ENCODE data around the gene GATAD2A.

The GATAD2A gene

GRCh38 chr19:19544954-19545591 is 139.6 kb downstream of the GATAD2A start:
- DNase-seq (ENCODE audit: low read depth in 2 of 2), result no peak

- DNase-seq (ENCODE audit: low read depth in 2 of 2), result no peak
Measured at GRCh38 chr19:19545707-19546106, 140.2 kb downstream of the GATAD2A start.

- no peak for DNase-seq (ENCODE audit: low read depth in 2 of 2)
Measured at GRCh38 chr19:19546751-19547162, 141.3 kb downstream of the GATAD2A start.

GRCh38 chr19:19547674-19548336 is 142.3 kb downstream of the GATAD2A start:
- DNase-seq (ENCODE audit: low read depth in 2 of 2), result no peak

GRCh38 chr19:19548915-19549759 is 143.7 kb downstream of the GATAD2A start:
- no peak for DNase-seq (ENCODE audit: low read depth in 2 of 2)

- DNase-seq (ENCODE audit: low read depth in 2 of 2), result no peak
Measured at GRCh38 chr19:19549804-19550464, 144.5 kb downstream of the GATAD2A start.

- DNase-seq (ENCODE audit: low read depth in 2 of 2), result no peak
Measured at GRCh38 chr19:19550485-19550929, 145.0 kb downstream of the GATAD2A start.

- DNase-seq (ENCODE audit: low read depth in 2 of 2), result no peak
Measured at GRCh38 chr19:19550972-19551852, 145.7 kb downstream of the GATAD2A start.

- DNase-seq (ENCODE audit: low read depth in 2 of 2), result no peak
Measured at GRCh38 chr19:19551853-19552192, 146.3 kb downstream of the GATAD2A start.

- peak in 1 of 2 donors; percentile 21 for DNase-seq (ENCODE audit: low read depth in 2 of 2)
Measured at GRCh38 chr19:19552798-19553197, 147.3 kb downstream of the GATAD2A start.

GRCh38 chr19:19553670-19554069 is 148.2 kb downstream of the GATAD2A start:
- DNase-seq (ENCODE audit: low read depth in 2 of 2), result no peak

GRCh38 chr19:19554074-19555023 is 148.9 kb downstream of the GATAD2A start:
- DNase-seq (ENCODE audit: low read depth in 2 of 2), result peak; percentile 47 to 50

GRCh38 chr19:19558055-19558454 is 152.6 kb downstream of the GATAD2A start:
- DNase-seq (ENCODE audit: low read depth in 2 of 2), result no peak
